ENCODE results near the gene PTPRZ1.

- TF ChIP-seq CTCF (IDR thresholded peaks at IDR 0.05) (no peak), POLR2A (IDR thresholded peaks at IDR 0.05) (no peak)
Measured at GRCh38 chr7:121916211-121916610, 43.2 kb downstream of the PTPRZ1 start.
